GM21825 (cell line): ENCODE data around the gene PJA2.

Experiments
- ATAC-seq: cut with Tn5 transposase; IDR thresholded peaks from one replicate; pipeline ENCODE4 v1.9.1; 2021; ENCODE audit warnings: mild to moderate bottlenecking, moderate library complexity; ENCODE audit not compliant: unreplicated experiment

The PJA2 gene

DNA sequence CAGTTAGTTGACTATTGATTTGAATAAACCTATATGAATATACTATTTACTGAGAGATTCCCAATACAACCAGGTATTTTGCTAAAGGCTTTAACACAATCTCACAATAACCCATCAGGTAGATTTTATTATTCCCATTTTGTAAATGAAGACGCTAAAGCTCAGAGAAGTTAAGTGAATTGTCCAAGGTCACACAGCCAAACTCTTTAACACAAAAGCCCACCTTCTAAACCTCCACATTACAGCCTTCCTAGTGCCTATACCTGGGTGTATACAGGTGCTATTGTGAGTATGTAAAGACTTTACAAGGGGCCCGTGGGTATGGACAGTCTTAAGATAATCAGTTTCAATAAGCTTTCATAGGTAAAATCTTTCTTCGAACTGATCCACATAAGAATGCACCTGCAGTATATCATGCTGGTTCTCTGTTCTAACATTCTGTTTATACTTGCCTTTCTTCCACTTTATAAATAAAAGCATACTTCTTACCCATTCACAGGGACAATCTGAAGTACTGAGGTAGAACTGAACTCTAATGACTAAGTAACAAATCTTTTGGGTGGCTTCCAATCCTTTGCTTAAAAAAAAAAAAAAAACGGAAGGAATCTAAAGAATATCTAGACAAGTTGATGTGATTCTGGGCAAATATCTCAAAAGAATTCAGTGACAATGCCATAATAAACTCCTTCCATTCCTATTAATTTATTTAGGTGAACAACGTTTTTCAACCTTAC is 59.1 kb downstream of the PJA2 start:
- ATAC-seq: no peak

GRCh38 chr5:109349388-109349787 is 60.4 kb downstream of the PJA2 start:
- ATAC-seq: no peak

DNA sequence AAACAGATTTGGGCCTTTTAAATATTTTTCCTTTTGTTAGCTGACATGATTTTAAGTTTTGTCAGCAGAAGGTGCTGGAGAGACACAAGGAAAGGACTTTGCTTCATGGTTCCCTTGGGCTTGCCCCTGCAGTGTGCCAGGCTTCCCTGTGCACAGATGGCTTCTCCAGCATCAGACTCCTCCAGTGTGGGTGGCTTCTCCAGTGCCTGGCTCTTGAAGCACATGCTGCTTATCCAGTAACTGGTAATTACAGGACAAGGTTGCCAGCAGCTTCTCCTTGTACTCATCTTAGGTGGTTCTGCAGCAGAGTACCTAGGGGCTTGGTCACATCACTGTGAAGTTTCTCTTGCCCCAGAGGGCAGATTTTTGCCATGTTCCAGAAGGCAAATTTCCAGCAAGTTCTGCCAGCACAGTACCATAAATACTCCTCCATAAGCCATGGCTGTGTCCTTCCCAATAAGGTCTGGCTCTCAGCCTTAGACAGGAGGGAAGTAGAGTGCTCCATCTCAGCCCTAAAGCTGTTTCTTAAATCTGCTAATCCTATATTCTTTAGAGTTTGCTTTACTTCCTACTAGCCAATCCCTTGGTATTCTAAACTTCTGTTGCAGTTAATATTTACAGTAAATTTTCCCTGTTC is 62.4 kb downstream of the PJA2 start:
- ATAC-seq: no peak

- ATAC-seq: no peak
Measured at GRCh38 chr5:109345699-109346098, 64.1 kb downstream of the PJA2 start.

GRCh38 chr5:109340351-109340750 is 69.4 kb downstream of the PJA2 start:
- ATAC-seq: no peak

DNA sequence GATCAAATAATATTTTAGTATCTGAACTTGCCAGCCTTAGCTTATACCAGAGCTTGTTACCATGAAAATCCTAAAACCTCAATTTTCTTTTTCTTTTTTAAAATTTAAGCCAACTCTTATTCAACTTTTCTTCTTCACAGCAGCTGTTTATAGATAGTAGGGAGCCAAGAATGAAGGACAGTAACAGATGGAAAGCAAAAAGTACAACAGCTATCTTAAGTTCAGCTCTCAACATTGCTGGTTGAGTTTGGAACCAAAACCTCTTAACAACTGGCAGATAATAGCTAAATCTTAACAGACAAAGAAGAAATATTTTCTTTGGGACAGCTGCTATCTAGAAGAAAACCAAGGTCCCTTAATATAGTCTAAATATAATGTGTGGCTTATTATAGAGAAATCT is 74.7 kb downstream of the PJA2 start:
- no peak for ATAC-seq

- no peak for ATAC-seq
Measured at GRCh38 chr5:109334056-109334455, 75.7 kb downstream of the PJA2 start.

GRCh38 chr5:109329333-109330237 is 80.2 kb downstream of the PJA2 start:
- no peak for ATAC-seq

DNA sequence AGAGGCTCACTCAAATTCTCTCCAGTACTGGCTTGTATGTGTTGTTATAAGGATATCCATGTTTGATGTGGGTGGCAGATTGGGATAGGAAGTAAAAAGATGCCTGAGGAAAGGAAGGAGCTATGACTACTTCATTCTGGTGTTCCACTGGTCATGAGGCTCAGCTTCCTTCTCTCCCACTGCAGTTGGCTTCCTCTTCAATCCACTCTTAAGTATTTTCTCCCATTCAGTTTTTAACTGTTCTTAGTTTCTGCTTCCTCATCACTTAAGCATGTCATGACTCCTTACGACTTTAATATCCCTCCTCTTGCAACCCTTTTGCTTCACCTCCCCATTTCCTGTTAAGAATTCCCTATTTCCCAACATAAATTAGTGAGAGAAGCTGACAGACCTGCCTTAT is 81.1 kb downstream of the PJA2 start:
- no peak for ATAC-seq

- ATAC-seq: no peak
Measured at GRCh38 chr5:109327570-109327969, 82.2 kb downstream of the PJA2 start.

GRCh38 chr5:109326919-109327318 is 82.9 kb downstream of the PJA2 start:
- ATAC-seq: no peak

DNA sequence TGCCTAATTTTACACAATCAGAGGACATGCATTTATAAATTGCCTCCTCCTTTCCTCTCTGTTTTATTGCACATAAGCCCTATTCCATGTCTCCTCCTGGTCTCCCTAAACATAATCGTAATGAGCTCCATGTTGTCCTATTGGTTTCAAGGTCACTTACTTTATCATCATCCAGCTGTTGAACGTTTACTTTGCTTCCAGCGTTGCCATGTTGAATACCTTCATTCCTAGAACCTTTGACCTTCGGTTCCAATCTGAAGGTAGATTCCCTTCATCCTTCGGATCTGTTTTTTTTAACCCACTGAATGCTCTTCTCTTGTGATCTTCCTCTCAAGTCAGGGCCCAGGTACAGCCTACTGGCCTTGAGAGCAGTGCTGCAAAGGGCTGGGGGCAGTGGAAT is 84.3 kb downstream of the PJA2 start:
- no peak for ATAC-seq

GRCh38 chr5:109324931-109325330 is 84.8 kb downstream of the PJA2 start:
- ATAC-seq: no peak

DNA sequence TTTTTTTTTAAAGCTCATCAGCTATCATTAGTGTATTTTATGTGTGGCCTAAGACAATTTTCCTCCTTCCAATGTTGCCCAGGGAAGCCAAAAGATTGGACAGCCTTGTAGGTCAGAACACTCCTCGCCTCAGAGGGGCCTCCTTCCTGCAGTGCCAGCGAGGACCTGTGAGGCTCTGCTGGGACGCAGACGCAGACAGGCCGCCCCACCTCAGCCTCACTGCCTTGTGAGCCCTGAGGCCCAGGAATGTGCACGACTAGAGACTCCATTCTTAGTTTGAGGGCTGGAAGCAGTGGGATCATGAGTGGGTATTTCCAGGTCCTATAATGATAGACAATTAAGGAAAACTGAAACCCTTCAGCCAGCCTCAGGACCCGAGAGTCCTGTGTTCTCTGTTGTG is 85.4 kb downstream of the PJA2 start:
- ATAC-seq: no peak

DNA sequence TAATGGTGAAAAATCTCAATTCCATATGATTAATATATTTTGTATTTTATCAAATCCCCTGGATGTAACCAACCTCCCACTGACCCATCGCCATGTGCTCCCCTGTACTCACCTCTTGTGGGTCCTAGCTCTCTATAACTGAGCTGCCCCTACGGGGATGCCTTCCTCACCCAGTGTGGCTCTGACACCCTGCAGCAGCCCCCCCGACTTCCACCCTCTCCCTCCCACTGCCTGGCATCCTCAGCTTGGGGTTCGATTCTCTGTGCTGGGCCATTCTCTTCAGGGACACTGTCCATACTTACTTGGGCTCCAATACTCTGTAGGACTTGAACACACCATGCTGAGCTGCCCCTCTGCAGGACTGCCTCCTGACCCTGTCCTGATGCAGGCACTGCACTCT is 87.1 kb downstream of the PJA2 start:
- no peak for ATAC-seq

- ATAC-seq: no peak
Measured at GRCh38 chr5:109319351-109319750, 90.4 kb downstream of the PJA2 start.

- ATAC-seq: no peak
Measured at GRCh38 chr5:109318455-109319108, 91.2 kb downstream of the PJA2 start.

GRCh38 chr5:109316634-109317033 is 93.1 kb downstream of the PJA2 start:
- ATAC-seq: no peak

GRCh38 chr5:109315245-109315644 is 94.5 kb downstream of the PJA2 start:
- no peak for ATAC-seq

DNA sequence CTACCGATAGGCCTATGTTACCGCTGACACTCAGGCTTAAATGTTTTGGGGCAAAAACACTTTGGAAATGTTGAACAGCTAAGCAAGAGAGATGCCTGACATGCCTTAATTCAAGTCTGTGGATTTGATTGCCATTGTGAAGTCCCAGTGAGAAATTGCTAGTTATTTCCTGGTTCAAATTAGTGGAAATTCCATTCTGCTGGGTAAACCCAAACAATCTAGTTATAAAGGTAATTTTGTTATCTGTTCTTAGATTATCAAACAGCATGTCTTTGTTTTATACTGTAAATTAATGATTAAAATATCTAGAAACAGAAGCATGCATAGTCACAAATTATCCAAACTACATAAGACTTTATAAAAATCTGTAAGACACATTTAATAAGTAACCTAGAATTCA is 96.6 kb downstream of the PJA2 start:
- ATAC-seq: no peak

DNA sequence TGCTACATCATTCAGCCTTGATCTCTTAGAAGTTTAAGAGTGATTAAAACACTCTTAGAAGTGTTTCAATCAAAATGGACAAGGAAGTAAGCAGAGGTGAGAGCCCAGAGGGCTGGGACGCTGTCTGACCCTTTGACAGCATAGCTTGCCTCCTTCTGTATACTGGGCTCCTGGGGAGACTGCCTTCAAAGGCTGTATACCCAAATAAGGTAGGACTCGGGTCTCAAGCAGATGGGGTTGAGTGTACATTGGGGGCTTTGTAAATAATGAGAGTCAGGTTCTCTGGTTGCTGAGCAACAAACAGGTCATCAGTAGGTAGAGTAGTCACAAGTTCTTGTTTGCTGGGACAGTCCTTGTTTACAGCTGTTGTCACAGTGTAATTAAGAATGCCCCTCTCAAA is 97.1 kb downstream of the PJA2 start:
- no peak for ATAC-seq
